K562 (cell line): ENCODE measurements around the gene SLC1A7. TPM values are rescaled to one million over a fixed set of nuclear protein-coding genes. Genes with fewer than 3 reads are reported as not detected.

Experiments used
- GTF2B ChIP-seq: IDR thresholded peaks from 2 replicates; pipeline ENCODE4 v1.6.1; 2011; ENCODE audit not compliant: insufficient read length; ENCODE audit errors: extremely low read depth
- HIVEP1 ChIP-seq: fragments of 250-450 bp; sonication (Bioruptor Pico); IDR thresholded peaks from 2 replicates; pipeline ENCODE4 v1.4.0; 2020; ENCODE audit warnings: mild to moderate bottlenecking
- HNRNPUL1 ChIP-seq: fragments of 200-400 bp; formaldehyde crosslinking; IDR thresholded peaks from 2 replicates; pipeline ENCODE4 v1.6.1; 2017; ENCODE audit warnings: low read length
- JUNB ChIP-seq: fragments of 450-650 bp; formaldehyde crosslinking; conservative IDR thresholded peaks from 2 replicates; pipeline ENCODE4 v1.4.0; 2020; ENCODE audit warnings: mild to moderate bottlenecking
- MXI1 ChIP-seq: IDR thresholded peaks from 2 replicates; pipeline ENCODE4 v1.6.1; 2011; ENCODE audit warnings: low read depth, mild to moderate bottlenecking, improper control_type of control experiment, low read length
- POLR2AphosphoS5 ChIP-seq: IDR thresholded peaks from 2 replicates; pipeline ENCODE4 v1.6.1; 2011; ENCODE audit warnings: mild to moderate bottlenecking, low read depth, low read length, moderate library complexity; ENCODE audit not compliant: control insufficient read depth, insufficient read depth
- TOE1 ChIP-seq, 2 experiments: fragments of 450-650 bp in 1 of 2; sonication (generic) in 1 of 2; formaldehyde crosslinking in 1 of 2; IDR thresholded peaks; 2 replicates each; pipeline versions ENCODE4 v1.7.1 to v1.8.0; 2016 to 2022; ENCODE audit warnings: borderline replicate concordance in 2 of 2, mild to moderate bottlenecking in 2 of 2, antibody characterized with exemption in 1 of 2, inconsistent platforms in 1 of 2, low read depth in 1 of 2, missing genetic modification reagents in 1 of 2, moderate library complexity in 1 of 2
- ZNF318 ChIP-seq, 2 experiments: fragments of 450-650 bp; IDR thresholded peaks; 2 replicates each; pipeline ENCODE4 v1.6.1; 2016; ENCODE audit warnings: mild to moderate bottlenecking in 2 of 2, borderline replicate concordance in 1 of 2, low read depth in 1 of 2, moderate library complexity in 1 of 2
- ZNF586 ChIP-seq: fragments of 450-650 bp; formaldehyde crosslinking; conservative IDR thresholded peaks from 2 replicates; pipeline ENCODE4 v1.4.0; 2020; ENCODE audit warnings: mild to moderate bottlenecking, moderate library complexity
- ZZZ3 ChIP-seq: fragments of 450-650 bp; IDR thresholded peaks from 2 replicates; pipeline ENCODE4 v1.6.1; 2016; ENCODE audit warnings: antibody characterized with exemption, mild to moderate bottlenecking, moderate library complexity
- polyA plus RNA-seq, 8 experiments: library from polyadenylated mRNA; depleted of rRNA in 4 of 8; stranded (reverse) in 5 of 8; unstranded in 3 of 8; fragments of >200 nt; fragmentation: Nextera tagmentation in 2 of 8; fragmentation: Illumina TruSeq in 1 of 8; extraction: Ambion mirVana in 2 of 8; extraction: Trizol in 1 of 8; gene quantifications; 2 replicates each; pipeline versions ENCODE4 v1.2.1 to v1.2.3, GENCODE V29; 2011 to 2014; ENCODE audit warnings: inconsistent platforms in 1 of 8, missing spikeins in 1 of 8
- total RNA-seq, 7 experiments: library from RNA; depleted of rRNA in 6 of 7; stranded (reverse); fragments of >200 nt in 6 of 7; fragmentation: Illumina TruSeq in 2 of 7; extraction: Trizol in 2 of 7; gene quantifications; 2 replicates each; pipeline versions ENCODE4 v1.2.1 to v1.2.3, GENCODE V29; 2011 to 2021; ENCODE audit warnings: low replicate concordance in 1 of 7

Gene SLC1A7
- total and polyA plus RNA-seq, 9 of the 15 experiments (the other 6 are each of a cell fraction or from before 2014, with no cell fraction given) = 0.07 TPM; not detected in 8

GRCh38 chr1:53070621-53071020, 71.8 kb downstream of the SLC1A7 start (continued):
- TF ChIP-seq ZNF318 (IDR thresholded peaks at IDR 0.05; ENCODE audit: borderline replicate concordance in 1 of 2, low read depth in 1 of 2) = no peak
- TF ChIP-seq TOE1 (IDR thresholded peaks at IDR 0.05; ENCODE audit: borderline replicate concordance) = no peak
- TF ChIP-seq TOE1 (CRISPR knock-in tag; IDR thresholded peaks at IDR 0.05; ENCODE audit: borderline replicate concordance, low read depth) = no peak
- no peak for TF ChIP-seq POLR2AphosphoS5
- no peak for TF ChIP-seq ZNF586
- no peak for TF ChIP-seq GTF2B
- no peak for TF ChIP-seq JUNB
- TF ChIP-seq HNRNPUL1 = no peak
- no peak for TF ChIP-seq MXI1
- no peak for TF ChIP-seq ZZZ3
- no peak for TF ChIP-seq HIVEP1 (CRISPR knock-in tag)
